Measurements from ENCODE around the gene FOXP4.

The FOXP4 gene

GRCh38 chr6:41602422-41602743 is 56.2 kb downstream of the FOXP4 start:
- TF ChIP-seq CTCF (IDR thresholded peaks at IDR 0.05; ENCODE audit: extremely low read depth, missing control alignments): no peak
- DNase-seq (ENCODE audit: low spot score): no peak

GRCh38 chr6:41602864-41603608 is 56.9 kb downstream of the FOXP4 start:
- peak; percentile 90 for DNase-seq (ENCODE audit: low spot score)
- TF ChIP-seq CTCF (IDR thresholded peaks at IDR 0.05; ENCODE audit: extremely low read depth, missing control alignments): peak; percentile 93

GRCh38 chr6:41604006-41604405 is 57.8 kb downstream of the FOXP4 start:
- DNase-seq (ENCODE audit: low spot score): no peak
- no peak for TF ChIP-seq CTCF (IDR thresholded peaks at IDR 0.05; ENCODE audit: extremely low read depth, missing control alignments)

- DNase-seq (ENCODE audit: low spot score): no peak
- TF ChIP-seq CTCF (IDR thresholded peaks at IDR 0.05; ENCODE audit: extremely low read depth, missing control alignments): no peak
These were observed 59.5 kb downstream of the FOXP4 start for GRCh38 chr6:41605649-41606048.

GRCh38 chr6:41607036-41607435 is 60.9 kb downstream of the FOXP4 start:
- no peak for TF ChIP-seq CTCF (IDR thresholded peaks at IDR 0.05; ENCODE audit: extremely low read depth, missing control alignments)
- no peak for DNase-seq (ENCODE audit: low spot score)

GRCh38 chr6:41607736-41608135 is 61.6 kb downstream of the FOXP4 start:
- DNase-seq (ENCODE audit: low spot score): no peak
- no peak for TF ChIP-seq CTCF (IDR thresholded peaks at IDR 0.05; ENCODE audit: extremely low read depth, missing control alignments)

GRCh38 chr6:41608443-41609151 is 62.4 kb downstream of the FOXP4 start:
- TF ChIP-seq CTCF (IDR thresholded peaks at IDR 0.05; ENCODE audit: extremely low read depth, missing control alignments): no peak
- DNase-seq (ENCODE audit: low spot score): no peak

All from GM20000 (cell line).